ENCODE measurements around the gene KRT6B.

GRCh38 chr12:52435659-52435999, 16.3 kb downstream of the KRT6B start:
- TF ChIP-seq CTCF (optimal IDR thresholded peaks at IDR 0.05 in 1 of 3, IDR thresholded peaks at IDR 0.05 in 1 of 3, conservative IDR thresholded peaks at IDR 0.05 in 1 of 3; ENCODE audit: extremely low read depth in 1 of 3, insufficient read depth in 2 of 3, low read length in 3 of 3) (no peak), EZH2 (IDR thresholded peaks at IDR 0.05; ENCODE audit: low read length) (no peak)

Data from keratinocyte (primary cell).